ENCODE measurements around the gene CCDC106. TPM values are rescaled to one million over a fixed set of nuclear protein-coding genes. Genes with fewer than 3 reads are reported as not detected.
A peak's percentile ranks its signal among the peaks of the same experiment; 100 is the strongest.

Gene CCDC106
- polyA plus RNA-seq (2.3 to 3.5 TPM (median 3.1 TPM) in 3 replicates), polyA minus RNA-seq (0.96 to 3.7 TPM (median 1.1 TPM) in 3 replicates)
- 1.8 TPM for polyA plus RNA-seq (2011; ENCODE audit: low read depth)
- polyA plus RNA-seq (2011; cell fraction: cytosol; rRNA removed): 1.6 and 4.0 TPM in 2 replicates
- 2.4 and 4.4 TPM in 2 replicates for polyA plus RNA-seq (2011; cell fraction: nucleus; rRNA removed)
- polyA plus RNA-seq (2012; ENCODE audit: low replicate concordance): 2.8 and 4.6 TPM in 2 replicates
- 1.5 TPM for polyA minus RNA-seq (2011; cell fraction: cytosol; rRNA and poly(A)+ RNA removed)
- 0.62 and 0.84 TPM in 2 replicates for polyA minus RNA-seq (2011; cell fraction: nucleus; rRNA and poly(A)+ RNA removed)

DNA sequence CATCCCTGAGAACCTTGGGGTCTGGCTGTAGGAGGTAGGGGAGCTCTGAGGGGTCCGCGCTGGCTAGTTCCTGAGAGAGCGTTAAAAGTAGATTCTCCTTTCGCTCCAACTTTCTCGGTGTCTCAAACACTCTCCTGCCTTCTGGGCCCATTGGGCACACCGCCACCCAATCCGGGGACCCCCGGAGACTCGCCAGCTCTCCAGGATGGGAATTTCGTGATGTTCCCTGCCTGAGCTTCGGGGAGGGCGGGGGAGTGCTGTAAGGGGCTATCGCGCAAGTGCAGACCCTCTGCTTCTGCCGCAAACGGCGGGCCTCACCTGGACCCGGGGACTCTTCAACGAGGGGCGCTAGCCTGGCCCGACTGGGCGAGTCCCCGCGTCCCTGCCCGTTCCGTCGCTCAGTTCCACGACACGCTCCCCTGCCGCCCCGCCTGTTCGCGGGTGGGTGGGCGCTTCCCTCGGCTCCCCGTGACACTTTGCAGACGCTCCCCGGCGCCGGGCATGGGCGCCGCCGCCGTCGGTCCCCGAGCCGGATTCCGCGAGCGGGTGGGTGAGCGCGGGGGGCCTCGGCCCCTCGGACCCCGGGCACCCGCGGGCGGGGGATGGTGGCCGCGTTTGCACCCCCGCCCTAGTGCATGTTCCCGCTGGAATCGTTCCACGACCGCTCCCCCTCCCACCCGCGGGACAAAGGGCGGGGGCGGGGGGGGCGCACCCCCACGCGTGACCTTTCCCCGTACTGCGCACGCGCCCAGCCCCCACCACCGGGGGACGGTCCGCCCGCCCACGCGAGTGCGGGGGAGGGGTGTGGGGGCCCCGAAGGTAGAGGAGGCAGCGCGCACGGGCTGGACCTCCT lies at the start of gene CCDC106:
CCDC106 (plus strand) TSS at position 481 of the 853 bp plus-strand sequence. CDS start 835 bp downstream, outside the sequence.
- Histone ChIP-seq H2AFZ (ENCODE audit: control insufficient read depth, low read length) (peak within 1 kb of the TSS; percentile 70), H3K9ac (ENCODE audit: control insufficient read depth, extremely low read depth, insufficient read depth, low read length) (peak within 1 kb of the TSS; percentile 75), H3K36me3 (ENCODE audit: control insufficient read depth in 2 of 2, extremely low read depth in 1 of 2, insufficient read depth in 2 of 2, low read length in 2 of 2) (peaks cover 9 to 14% of the 10 kb centered on the region in 2 experiments), H3K27me3 (ENCODE audit: control insufficient read depth, extremely low read depth, insufficient read depth, low read length) (no peaks in the 10 kb centered on the region), H3K4me1 (ENCODE audit: control insufficient read depth, extremely low read depth, insufficient read depth, low read length) (peaks cover 25% of the 10 kb centered on the region), H3K4me3 (ENCODE audit: control insufficient read depth in 2 of 3, extremely low read depth in 1 of 3, insufficient read depth in 2 of 3, low read depth in 1 of 3, low read length in 3 of 3) (peak within 1 kb of the TSS; percentile 29 to 67 (median 58)), H3K4me2 (ENCODE audit: control insufficient read depth, extremely low read depth, insufficient read depth, low read depth, low read length) (peak within 1 kb of the TSS; percentile 77), H4K20me1 (ENCODE audit: control insufficient read depth, extremely low read depth, insufficient read depth, low read length) (no peaks in the 10 kb centered on the region), H3K27ac (ENCODE audit: control insufficient read depth, insufficient read depth, low read length) (peak within 1 kb of the TSS; percentile 54), H3K9me1 (ENCODE audit: control insufficient read depth, extremely low read depth, insufficient read depth, low read length) (no peaks in the 10 kb centered on the region), H3K79me2 (ENCODE audit: control insufficient read depth, insufficient read depth, low read length) (peaks cover 24% of the 10 kb centered on the region), H3K9me3 (ENCODE audit: control insufficient read depth, low read depth, low read length) (no peaks in the 10 kb centered on the region)
- DNase-seq (ENCODE audit: low read depth, low spot score) (no peak), FAIRE-seq (no peak)
- peak; percentile 23 for TF ChIP-seq EZH2 (IDR thresholded peaks at IDR 0.05; ENCODE audit: low read length)
- TF ChIP-seq, protein P1, sequence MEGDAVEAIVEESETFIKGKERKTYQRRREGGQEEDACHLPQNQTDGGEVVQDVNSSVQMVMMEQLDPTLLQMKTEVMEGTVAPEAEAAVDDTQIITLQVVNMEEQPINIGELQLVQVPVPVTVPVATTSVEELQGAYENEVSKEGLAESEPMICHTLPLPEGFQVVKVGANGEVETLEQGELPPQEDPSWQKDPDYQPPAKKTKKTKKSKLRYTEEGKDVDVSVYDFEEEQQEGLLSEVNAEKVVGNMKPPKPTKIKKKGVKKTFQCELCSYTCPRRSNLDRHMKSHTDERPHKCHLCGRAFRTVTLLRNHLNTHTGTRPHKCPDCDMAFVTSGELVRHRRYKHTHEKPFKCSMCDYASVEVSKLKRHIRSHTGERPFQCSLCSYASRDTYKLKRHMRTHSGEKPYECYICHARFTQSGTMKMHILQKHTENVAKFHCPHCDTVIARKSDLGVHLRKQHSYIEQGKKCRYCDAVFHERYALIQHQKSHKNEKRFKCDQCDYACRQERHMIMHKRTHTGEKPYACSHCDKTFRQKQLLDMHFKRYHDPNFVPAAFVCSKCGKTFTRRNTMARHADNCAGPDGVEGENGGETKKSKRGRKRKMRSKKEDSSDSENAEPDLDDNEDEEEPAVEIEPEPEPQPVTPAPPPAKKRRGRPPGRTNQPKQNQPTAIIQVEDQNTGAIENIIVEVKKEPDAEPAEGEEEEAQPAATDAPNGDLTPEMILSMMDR (optimal IDR thresholded peaks at IDR 0.05 in 1 of 3, IDR thresholded peaks at IDR 0.05 in 1 of 3, conservative IDR thresholded peaks at IDR 0.05 in 1 of 3; ENCODE audit: extremely low read depth in 1 of 3, insufficient read depth in 2 of 3, low read length in 3 of 3): no peak
- dilution Hi-C loops (cut with MboI; ENCODE audit: extremely low pct_ligation_motif_present, low sequenced_read_pairs): no loop called here

DNA sequence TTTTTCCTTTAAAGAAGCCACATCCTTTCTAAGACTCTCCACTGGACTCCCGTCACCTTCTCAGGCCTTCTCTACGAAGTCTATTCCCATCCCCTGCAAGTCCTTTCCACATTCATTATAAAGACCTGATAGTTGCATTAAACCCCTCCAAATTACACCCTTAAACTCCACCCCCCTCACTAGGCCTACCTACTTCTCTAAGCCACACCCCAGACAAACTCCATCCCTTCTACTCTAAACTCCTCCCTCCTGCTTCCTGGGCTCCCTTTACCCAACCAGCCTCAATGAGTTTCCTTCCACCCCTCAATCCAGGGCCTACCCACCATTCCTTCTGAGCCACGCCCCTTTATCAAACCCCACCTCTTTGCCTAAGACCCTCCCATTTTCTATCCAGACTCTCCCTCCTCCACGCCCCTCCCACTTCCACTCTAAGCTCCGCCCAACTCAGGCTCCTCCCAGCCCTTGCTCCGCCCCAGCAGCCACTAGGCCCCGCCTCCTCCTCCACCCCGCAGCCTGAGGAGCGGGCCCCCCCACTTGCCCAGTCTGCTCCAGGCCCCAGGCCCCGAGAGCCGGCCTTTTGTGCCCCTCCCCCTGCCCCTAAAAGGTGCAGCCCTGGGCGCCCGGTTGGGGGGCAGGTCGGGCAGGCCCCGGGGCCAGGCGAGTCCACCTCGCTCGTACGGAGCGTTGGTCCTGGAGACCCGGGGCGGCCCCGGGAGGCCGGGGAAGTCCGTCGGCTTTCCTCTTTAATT lies 49.1 kb upstream of the CCDC106 start:
- Histone ChIP-seq H3K27ac (ENCODE audit: control insufficient read depth, insufficient read depth, low read length) (peak overlapping the region; percentile 97), H3K9me1 (ENCODE audit: control insufficient read depth, extremely low read depth, insufficient read depth, low read length) (no peaks in the 10 kb centered on the region), H3K27me3 (ENCODE audit: control insufficient read depth, extremely low read depth, insufficient read depth, low read length) (no peaks in the 10 kb centered on the region), H3K4me1 (ENCODE audit: control insufficient read depth, extremely low read depth, insufficient read depth, low read length) (peaks cover 9% of the 10 kb centered on the region), H3K36me3 (ENCODE audit: control insufficient read depth in 2 of 2, extremely low read depth in 1 of 2, insufficient read depth in 2 of 2, low read length in 2 of 2) (peaks cover 5 to 9% of the 10 kb centered on the region in 2 experiments), H4K20me1 (ENCODE audit: control insufficient read depth, extremely low read depth, insufficient read depth, low read length) (no peaks in the 10 kb centered on the region), H3K79me2 (ENCODE audit: control insufficient read depth, insufficient read depth, low read length) (no peaks in the 10 kb centered on the region), H3K4me3 (ENCODE audit: control insufficient read depth in 2 of 3, extremely low read depth in 1 of 3, insufficient read depth in 2 of 3, low read depth in 1 of 3, low read length in 3 of 3) (peak overlapping the region; percentile 57 to 75 (median 72)), H2AFZ (ENCODE audit: control insufficient read depth, low read length) (peak overlapping the region; percentile 56), H3K9me3 (ENCODE audit: control insufficient read depth, low read depth, low read length) (no peaks in the 10 kb centered on the region), H3K4me2 (ENCODE audit: control insufficient read depth, extremely low read depth, insufficient read depth, low read depth, low read length) (peak overlapping the region; percentile 41), H3K9ac (ENCODE audit: control insufficient read depth, extremely low read depth, insufficient read depth, low read length) (peak overlapping the region; percentile 95)
- DNase-seq (ENCODE audit: low read depth, low spot score) (peak; percentile 95), FAIRE-seq (no peak)
- dilution Hi-C loops (cut with MboI; ENCODE audit: extremely low pct_ligation_motif_present, low sequenced_read_pairs): no loop called here
- no peak for TF ChIP-seq EZH2 (IDR thresholded peaks at IDR 0.05; ENCODE audit: low read length)
- TF ChIP-seq, protein P1 (optimal IDR thresholded peaks at IDR 0.05 in 1 of 3, IDR thresholded peaks at IDR 0.05 in 1 of 3, conservative IDR thresholded peaks at IDR 0.05 in 1 of 3; ENCODE audit: extremely low read depth in 1 of 3, insufficient read depth in 2 of 3, low read length in 3 of 3): no peak

All from keratinocyte (primary cell).